Astrocyte (in vitro differentiated cells and primary cell): ENCODE results near the gene AKR1B15.

Experiments
- CTCF ChIP-seq: IDR thresholded peaks from 2 replicates; pipeline ENCODE4 v1.5.1; 2011; ENCODE audit warnings: low read depth, mild to moderate bottlenecking, inconsistent platforms, low read length, moderate library complexity; ENCODE audit not compliant: insufficient read depth
- EZH2 ChIP-seq: IDR thresholded peaks from 2 replicates; pipeline ENCODE4 v1.6.1; 2012; ENCODE audit warnings: mild to moderate bottlenecking, low read length, inconsistent platforms; ENCODE audit not compliant: insufficient read depth

- TF ChIP-seq CTCF (no peak), EZH2 (no peak)
Observed at GRCh38 chr7:134587750-134588149, 38.8 kb downstream of the AKR1B15 start.
